SK-N-SH (cell line): ENCODE data around the gene CHL1. TPM values are rescaled to one million over a fixed set of nuclear protein-coding genes. Genes with fewer than 3 reads are reported as not detected.

Source experiments
- CTCF ChIA-PET: fragments of 300-600, 350-600 bp; formaldehyde crosslinking; extraction: SDS; loops from one replicate; lab custom pipeline; 2021; lab: Yijun Ruan, JAX
- POLR2A ChIA-PET: fragments of 350-600 bp; sonication (Branson Sonifier 250); formaldehyde crosslinking; extraction: SDS; loops from one replicate; lab custom pipeline; 2020; ENCODE audit warnings: antibody characterized with exemption, inconsistent platforms; lab: Yijun Ruan, JAX
- DNase-seq: peaks from one replicate; pipeline ENCODE4 v3.0.0; 2012
- H2AFZ ChIP-seq: fragments of 200-600 bp; sonication (generic); 2 replicates; pipeline ENCODE4 v1.8.1; 2016; ENCODE audit warnings: antibody characterized with exemption, mild to moderate bottlenecking, low read depth
- H3F3A ChIP-seq: fragments of 200-600 bp; sonication (generic); replicated peaks from 2 replicates; pipeline ENCODE3; 2016; ENCODE audit warnings: antibody characterized with exemption, mild to moderate bottlenecking; ENCODE audit not compliant: insufficient read depth
- H3K27ac ChIP-seq, 2 experiments: fragments of 200-500 bp in 1 of 2; fragments of 200-600 bp in 1 of 2; sonication (Bioruptor generic) in 1 of 2; sonication (generic), shearing (Covaris generic) in 1 of 2; 2 replicates each; pipeline versions ENCODE4 v1.5.1 to v1.6.1; 2014 to 2016; ENCODE audit warnings: low read depth in 2 of 2, inconsistent platforms in 1 of 2, low read length in 1 of 2, mild to moderate bottlenecking in 1 of 2, mixed read lengths in 1 of 2
- H3K27me3 ChIP-seq: fragments of 200-600 bp; sonication (generic), shearing (Covaris generic); 2 replicates; pipeline ENCODE4 v1.6.1; 2016; ENCODE audit warnings: mixed run types; ENCODE audit not compliant: insufficient read depth
- H3K36me3 ChIP-seq, 2 experiments: fragments of 200-500 bp in 1 of 2; fragments of 200-600 bp in 1 of 2; sonication (Bioruptor generic) in 1 of 2; sonication (generic) in 1 of 2; replicated peaks in 1 of 2; 2 replicates each; pipeline versions ENCODE3 to v1.5.1; 2014 to 2016; ENCODE audit warnings: low read length in 1 of 2, mild to moderate bottlenecking in 1 of 2; ENCODE audit not compliant: insufficient read depth in 2 of 2, control insufficient read depth in 1 of 2
- H3K4me1 ChIP-seq, 2 experiments: fragments of 200-500 bp in 1 of 2; fragments of 200-600 bp in 1 of 2; sonication (Bioruptor generic) in 1 of 2; sonication (generic), shearing (Covaris generic) in 1 of 2; 2 replicates each; pipeline versions ENCODE4 v1.5.1 to v1.6.1; 2014 to 2016; ENCODE audit warnings: low read depth in 1 of 2, low read length in 1 of 2, mixed run types in 1 of 2; ENCODE audit not compliant: insufficient read depth in 2 of 2, control insufficient read depth in 1 of 2
- H3K4me2 ChIP-seq: fragments of 200-600 bp; sonication (generic), shearing (Covaris generic); 2 replicates; pipeline ENCODE4 v1.6.1; 2017; ENCODE audit warnings: mixed run types
- H3K4me3 ChIP-seq, 2 experiments: fragments of 200-500 bp in 1 of 2; fragments of 200-600 bp in 1 of 2; sonication (Bioruptor generic) in 1 of 2; sonication (generic), shearing (Covaris generic) in 1 of 2; 2 replicates each; pipeline versions ENCODE4 v1.5.1 to v1.8.1; 2014 to 2016; ENCODE audit warnings: low read depth in 2 of 2, inconsistent platforms in 1 of 2, low read length in 1 of 2, mild to moderate bottlenecking in 1 of 2, mixed read lengths in 1 of 2, moderate library complexity in 1 of 2
- H3K79me2 ChIP-seq: fragments of 200-600 bp; sonication (generic); 2 replicates; pipeline ENCODE4 v1.8.1; 2017; ENCODE audit warnings: mild to moderate bottlenecking; ENCODE audit not compliant: insufficient read depth
- H3K9ac ChIP-seq: fragments of 200-600 bp; sonication (generic); 2 replicates; pipeline ENCODE4 v1.6.1; 2017; ENCODE audit warnings: mixed run types
- H3K9me2 ChIP-seq: fragments of 200-600 bp; sonication (generic); 2 replicates; pipeline ENCODE4 v1.6.1; 2017; ENCODE audit warnings: mixed run types
- H3K9me3 ChIP-seq: fragments of 200-600 bp; sonication (generic); 2 replicates; pipeline ENCODE4 v1.6.1; 2017; ENCODE audit warnings: mixed run types, mild to moderate bottlenecking, moderate library complexity
- H4K20me1 ChIP-seq: fragments of 200-600 bp; sonication (generic); 2 replicates; pipeline ENCODE4 v1.6.1; 2017; ENCODE audit warnings: mild to moderate bottlenecking, mixed run types; ENCODE audit not compliant: insufficient read depth
- EZH2phosphoT487 ChIP-seq: fragments of 200-600 bp; sonication (generic); IDR thresholded peaks from 2 replicates; pipeline ENCODE4 v1.6.1; 2017; ENCODE audit warnings: low read depth, mixed run types, mild to moderate bottlenecking, antibody characterized with exemption, moderate library complexity, borderline replicate concordance
- GATA2 ChIP-seq: sonication (generic); formaldehyde crosslinking; IDR thresholded peaks from 2 replicates; pipeline ENCODE4 v1.5.0; 2020; ENCODE audit warnings: mild to moderate bottlenecking, missing genetic modification reagents
- NFIC ChIP-seq: IDR thresholded peaks from 2 replicates; pipeline ENCODE4 v1.4.0; 2012; ENCODE audit warnings: borderline replicate concordance
- TAF1 ChIP-seq: IDR thresholded peaks from 2 replicates; pipeline ENCODE4 v1.6.1; 2012; ENCODE audit warnings: low read depth, mild to moderate bottlenecking, low read length, moderate library complexity, borderline replicate concordance
- YY1 ChIP-seq: IDR thresholded peaks from 2 replicates; pipeline ENCODE4 v1.4.0; 2012; ENCODE audit warnings: low read depth, mild to moderate bottlenecking
- WGBS: methylation state at CpG from one replicate; pipeline ENCODE4 v1.1.6; 2017; ENCODE audit warnings: low lambda C conversion rate; 5-methylcytosine and 5-hydroxymethylcytosine counted together
- polyA plus RNA-seq, 3 experiments: library from polyadenylated mRNA; depleted of rRNA; stranded (reverse); fragments of >200 nt; gene quantifications; 2 replicates each; pipeline ENCODE4 v1.2.3, GENCODE V29; 2012
- TF ChIP-seq, protein P1 (sequence below): IDR thresholded peaks from 2 replicates; pipeline ENCODE4 v1.4.0; 2012; ENCODE audit warnings: low read depth
- TF ChIP-seq, protein P2 (sequence below): IDR thresholded peaks from 2 replicates; pipeline ENCODE4 v1.6.1; 2012; ENCODE audit warnings: mild to moderate bottlenecking, low read depth, low read length, moderate library complexity

The CHL1 gene
- polyA plus RNA-seq, 1 of the 3 experiments (the other 2 are of a cell fraction) = not detected

DNA sequence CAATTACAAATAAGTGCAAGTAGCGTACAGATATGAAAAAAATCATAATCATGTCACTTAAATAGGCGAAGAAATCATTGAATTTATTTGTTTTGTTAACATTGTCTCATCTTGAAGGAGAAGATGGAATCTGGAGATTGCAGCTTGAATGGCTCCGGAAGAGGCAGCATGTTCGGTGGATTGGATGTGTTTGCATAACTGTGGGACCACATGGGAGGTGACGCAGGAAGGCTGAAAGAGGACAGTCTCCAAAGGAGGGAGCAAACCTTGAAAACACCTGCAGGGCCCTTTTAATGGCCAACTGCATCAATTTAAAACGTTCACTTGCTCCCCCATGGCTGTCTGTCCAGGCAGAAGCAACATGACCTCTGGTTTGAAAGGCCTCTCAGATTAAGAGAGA, 61.3 kb downstream of the CHL1 start (continued):
- TF ChIP-seq, protein P1, sequence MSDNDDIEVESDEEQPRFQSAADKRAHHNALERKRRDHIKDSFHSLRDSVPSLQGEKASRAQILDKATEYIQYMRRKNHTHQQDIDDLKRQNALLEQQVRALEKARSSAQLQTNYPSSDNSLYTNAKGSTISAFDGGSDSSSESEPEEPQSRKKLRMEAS = no peak
- no peak for TF ChIP-seq YY1

DNA sequence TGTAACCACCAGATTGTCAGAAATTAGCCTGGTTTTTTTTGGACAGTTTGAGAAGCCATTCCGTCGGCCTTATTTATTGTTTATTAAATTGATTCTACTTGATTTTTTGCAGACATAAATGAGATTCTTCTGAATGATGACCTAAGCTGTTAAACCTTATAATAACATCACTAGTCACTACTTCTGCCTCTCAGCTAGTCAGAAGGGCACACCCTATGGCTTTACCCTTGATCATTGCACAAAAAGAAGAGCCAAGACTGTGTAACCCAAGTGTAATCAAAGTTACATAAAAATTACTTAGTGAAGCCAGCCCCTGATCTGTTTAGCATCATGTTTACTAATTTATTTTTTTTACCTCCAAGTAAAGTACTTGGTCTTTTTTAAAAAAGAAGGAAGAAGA, 64.3 kb downstream of the CHL1 start:
- H3K4me1 ChIP-seq = no peaks in the 10 kb centered on the region; a peak in 2 of 4 replicates
- H3K9ac ChIP-seq = no peak overlapping the region
- H3K4me2 ChIP-seq = no peak overlapping the region
- TF ChIP-seq NFIC (no peak), EZH2phosphoT487 (no peak)
- TF ChIP-seq, protein P2, sequence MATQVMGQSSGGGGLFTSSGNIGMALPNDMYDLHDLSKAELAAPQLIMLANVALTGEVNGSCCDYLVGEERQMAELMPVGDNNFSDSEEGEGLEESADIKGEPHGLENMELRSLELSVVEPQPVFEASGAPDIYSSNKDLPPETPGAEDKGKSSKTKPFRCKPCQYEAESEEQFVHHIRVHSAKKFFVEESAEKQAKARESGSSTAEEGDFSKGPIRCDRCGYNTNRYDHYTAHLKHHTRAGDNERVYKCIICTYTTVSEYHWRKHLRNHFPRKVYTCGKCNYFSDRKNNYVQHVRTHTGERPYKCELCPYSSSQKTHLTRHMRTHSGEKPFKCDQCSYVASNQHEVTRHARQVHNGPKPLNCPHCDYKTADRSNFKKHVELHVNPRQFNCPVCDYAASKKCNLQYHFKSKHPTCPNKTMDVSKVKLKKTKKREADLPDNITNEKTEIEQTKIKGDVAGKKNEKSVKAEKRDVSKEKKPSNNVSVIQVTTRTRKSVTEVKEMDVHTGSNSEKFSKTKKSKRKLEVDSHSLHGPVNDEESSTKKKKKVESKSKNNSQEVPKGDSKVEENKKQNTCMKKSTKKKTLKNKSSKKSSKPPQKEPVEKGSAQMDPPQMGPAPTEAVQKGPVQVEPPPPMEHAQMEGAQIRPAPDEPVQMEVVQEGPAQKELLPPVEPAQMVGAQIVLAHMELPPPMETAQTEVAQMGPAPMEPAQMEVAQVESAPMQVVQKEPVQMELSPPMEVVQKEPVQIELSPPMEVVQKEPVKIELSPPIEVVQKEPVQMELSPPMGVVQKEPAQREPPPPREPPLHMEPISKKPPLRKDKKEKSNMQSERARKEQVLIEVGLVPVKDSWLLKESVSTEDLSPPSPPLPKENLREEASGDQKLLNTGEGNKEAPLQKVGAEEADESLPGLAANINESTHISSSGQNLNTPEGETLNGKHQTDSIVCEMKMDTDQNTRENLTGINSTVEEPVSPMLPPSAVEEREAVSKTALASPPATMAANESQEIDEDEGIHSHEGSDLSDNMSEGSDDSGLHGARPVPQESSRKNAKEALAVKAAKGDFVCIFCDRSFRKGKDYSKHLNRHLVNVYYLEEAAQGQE = no peak
- no peaks in the 10 kb centered on the region for H3F3A ChIP-seq
- no peak overlapping the region for H3K27ac ChIP-seq
- no peak overlapping the region for H2AFZ ChIP-seq
- no peak for DNase-seq
- no peak overlapping the region for H3K4me3 ChIP-seq
- CTCF ChIA-PET = interaction anchor here (1.6 kb wide), 1 partner anchor 93 kb away, joined by 6 read pairs; no protein-coding TSS in a partner anchor
- no peaks in the 10 kb centered on the region for H3K79me2 ChIP-seq
- WGBS = 17% methylated on average over 2 of the region's 2 CpGs
- H3K27me3 ChIP-seq = no peaks in the 10 kb centered on the region
- POLR2A ChIA-PET = no interaction called here
- no peaks in the 10 kb centered on the region for H3K36me3 ChIP-seq
- H4K20me1 ChIP-seq = no peaks in the 10 kb centered on the region
- no peaks in the 10 kb centered on the region for H3K9me2 ChIP-seq
- H3K9me3 ChIP-seq = no peaks in the 10 kb centered on the region

DNA sequence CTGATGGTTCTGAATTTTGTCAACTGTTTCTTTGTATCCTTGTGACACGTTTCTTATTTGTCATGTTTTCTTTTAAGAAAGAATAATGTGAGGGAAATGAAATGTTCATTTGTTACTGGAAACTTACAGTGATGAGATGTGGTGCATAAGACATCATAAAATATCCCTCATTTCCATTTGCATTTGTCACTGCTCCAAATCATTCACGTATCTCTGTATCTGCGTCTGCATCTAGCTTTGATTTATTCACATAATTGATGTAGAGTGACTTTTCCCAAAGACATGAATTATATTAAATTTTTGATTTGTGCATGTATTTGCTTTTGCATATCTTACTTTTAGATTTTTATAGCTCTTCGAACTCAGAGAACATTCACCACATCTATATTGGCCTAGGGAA, 66.8 kb downstream of the CHL1 start:
- H4K20me1 ChIP-seq = no peaks in the 10 kb centered on the region
- no peaks in the 10 kb centered on the region for H3F3A ChIP-seq
- ChIA-PET POLR2A (no interaction called here), CTCF (no interaction called here)
- WGBS = 21% methylated on average over 4 of the region's 4 CpGs
- H2AFZ ChIP-seq = no peak overlapping the region
- TF ChIP-seq TAF1 (no peak), GATA2 (CRISPR knock-in tag) (no peak)
- H3K36me3 ChIP-seq = no peaks in the 10 kb centered on the region
- H3K27me3 ChIP-seq = no peaks in the 10 kb centered on the region
- no peaks in the 10 kb centered on the region for H3K9me3 ChIP-seq
- H3K9ac ChIP-seq = no peak overlapping the region
- H3K79me2 ChIP-seq = no peaks in the 10 kb centered on the region
- H3K4me2 ChIP-seq = no peak overlapping the region
- H3K27ac ChIP-seq = no peak overlapping the region
- H3K4me3 ChIP-seq = no peak overlapping the region
- no peak for DNase-seq
- no peaks in the 10 kb centered on the region for H3K9me2 ChIP-seq
- no peaks in the 10 kb centered on the region; a peak in 2 of 4 replicates for H3K4me1 ChIP-seq
